Measurements from ENCODE around the gene MBP. TPM values are rescaled to one million over a fixed set of nuclear protein-coding genes. Genes with fewer than 3 reads are reported as not detected.

The MBP gene
- total and polyA plus RNA-seq, 2 experiments from 2014 or later: 18.4 to 22.9 TPM

DNA sequence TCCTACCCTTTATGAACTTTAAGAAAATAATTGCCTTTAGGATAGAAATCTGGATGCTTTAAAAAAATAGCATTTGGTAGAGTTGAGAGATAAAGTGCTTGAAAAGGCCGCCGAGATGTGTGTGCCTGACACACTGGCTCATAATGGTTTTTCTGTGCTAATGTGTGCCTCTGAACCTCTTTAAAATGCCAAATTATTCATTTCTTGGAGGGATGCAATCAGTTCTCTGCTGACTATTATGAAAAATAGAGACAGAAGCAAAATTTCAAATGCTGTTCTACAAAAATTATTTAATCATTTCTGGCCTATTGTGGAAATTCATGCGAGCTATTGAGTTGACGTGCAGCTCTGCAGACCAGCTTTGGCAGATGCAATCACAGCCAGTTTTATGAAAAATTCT lies 18.0 kb upstream of the MBP start:
- H3K36me3 ChIP-seq (ENCODE audit: insufficient read depth): no peaks in the 10 kb centered on the region
- H3F3A ChIP-seq (replicated peaks; ENCODE audit: low read depth): no peaks in the 10 kb centered on the region
- Mint-ChIP-seq H3K27me3 (ENCODE audit: insufficient read depth, low read depth, poor library complexity) (peaks cover 3% of the 10 kb centered on the region), H3K4me3 (no peak overlapping the region), H3K4me1 (peaks cover 14% of the 10 kb centered on the region), H3K9me3 (peaks cover 6% of the 10 kb centered on the region), H3K27ac (no peak overlapping the region), H3K36me3 (ENCODE audit: low read depth) (no peaks in the 10 kb centered on the region; the same call in 2 of the 3 replicates)
- no peak overlapping the region for H3K27ac ChIP-seq (ENCODE audit: low read depth)
- no peak overlapping the region for H2AFZ ChIP-seq
- no peak for ATAC-seq
- H3K4me3 ChIP-seq: no peak overlapping the region
- H3K27me3 ChIP-seq (ENCODE audit: insufficient read depth): no peaks in the 10 kb centered on the region
- DNase-seq (ENCODE audit: low spot score): no peak
- H3K9me2 ChIP-seq (ENCODE audit: insufficient read depth): peaks cover 8% of the 10 kb centered on the region
- H4K20me1 ChIP-seq (replicated peaks; ENCODE audit: insufficient read depth): no peaks in the 10 kb centered on the region
- TF ChIP-seq, protein P1, sequence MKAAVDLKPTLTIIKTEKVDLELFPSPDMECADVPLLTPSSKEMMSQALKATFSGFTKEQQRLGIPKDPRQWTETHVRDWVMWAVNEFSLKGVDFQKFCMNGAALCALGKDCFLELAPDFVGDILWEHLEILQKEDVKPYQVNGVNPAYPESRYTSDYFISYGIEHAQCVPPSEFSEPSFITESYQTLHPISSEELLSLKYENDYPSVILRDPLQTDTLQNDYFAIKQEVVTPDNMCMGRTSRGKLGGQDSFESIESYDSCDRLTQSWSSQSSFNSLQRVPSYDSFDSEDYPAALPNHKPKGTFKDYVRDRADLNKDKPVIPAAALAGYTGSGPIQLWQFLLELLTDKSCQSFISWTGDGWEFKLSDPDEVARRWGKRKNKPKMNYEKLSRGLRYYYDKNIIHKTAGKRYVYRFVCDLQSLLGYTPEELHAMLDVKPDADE (IDR thresholded peaks at IDR 0.05): no peak
- TF ChIP-seq, protein P2, sequence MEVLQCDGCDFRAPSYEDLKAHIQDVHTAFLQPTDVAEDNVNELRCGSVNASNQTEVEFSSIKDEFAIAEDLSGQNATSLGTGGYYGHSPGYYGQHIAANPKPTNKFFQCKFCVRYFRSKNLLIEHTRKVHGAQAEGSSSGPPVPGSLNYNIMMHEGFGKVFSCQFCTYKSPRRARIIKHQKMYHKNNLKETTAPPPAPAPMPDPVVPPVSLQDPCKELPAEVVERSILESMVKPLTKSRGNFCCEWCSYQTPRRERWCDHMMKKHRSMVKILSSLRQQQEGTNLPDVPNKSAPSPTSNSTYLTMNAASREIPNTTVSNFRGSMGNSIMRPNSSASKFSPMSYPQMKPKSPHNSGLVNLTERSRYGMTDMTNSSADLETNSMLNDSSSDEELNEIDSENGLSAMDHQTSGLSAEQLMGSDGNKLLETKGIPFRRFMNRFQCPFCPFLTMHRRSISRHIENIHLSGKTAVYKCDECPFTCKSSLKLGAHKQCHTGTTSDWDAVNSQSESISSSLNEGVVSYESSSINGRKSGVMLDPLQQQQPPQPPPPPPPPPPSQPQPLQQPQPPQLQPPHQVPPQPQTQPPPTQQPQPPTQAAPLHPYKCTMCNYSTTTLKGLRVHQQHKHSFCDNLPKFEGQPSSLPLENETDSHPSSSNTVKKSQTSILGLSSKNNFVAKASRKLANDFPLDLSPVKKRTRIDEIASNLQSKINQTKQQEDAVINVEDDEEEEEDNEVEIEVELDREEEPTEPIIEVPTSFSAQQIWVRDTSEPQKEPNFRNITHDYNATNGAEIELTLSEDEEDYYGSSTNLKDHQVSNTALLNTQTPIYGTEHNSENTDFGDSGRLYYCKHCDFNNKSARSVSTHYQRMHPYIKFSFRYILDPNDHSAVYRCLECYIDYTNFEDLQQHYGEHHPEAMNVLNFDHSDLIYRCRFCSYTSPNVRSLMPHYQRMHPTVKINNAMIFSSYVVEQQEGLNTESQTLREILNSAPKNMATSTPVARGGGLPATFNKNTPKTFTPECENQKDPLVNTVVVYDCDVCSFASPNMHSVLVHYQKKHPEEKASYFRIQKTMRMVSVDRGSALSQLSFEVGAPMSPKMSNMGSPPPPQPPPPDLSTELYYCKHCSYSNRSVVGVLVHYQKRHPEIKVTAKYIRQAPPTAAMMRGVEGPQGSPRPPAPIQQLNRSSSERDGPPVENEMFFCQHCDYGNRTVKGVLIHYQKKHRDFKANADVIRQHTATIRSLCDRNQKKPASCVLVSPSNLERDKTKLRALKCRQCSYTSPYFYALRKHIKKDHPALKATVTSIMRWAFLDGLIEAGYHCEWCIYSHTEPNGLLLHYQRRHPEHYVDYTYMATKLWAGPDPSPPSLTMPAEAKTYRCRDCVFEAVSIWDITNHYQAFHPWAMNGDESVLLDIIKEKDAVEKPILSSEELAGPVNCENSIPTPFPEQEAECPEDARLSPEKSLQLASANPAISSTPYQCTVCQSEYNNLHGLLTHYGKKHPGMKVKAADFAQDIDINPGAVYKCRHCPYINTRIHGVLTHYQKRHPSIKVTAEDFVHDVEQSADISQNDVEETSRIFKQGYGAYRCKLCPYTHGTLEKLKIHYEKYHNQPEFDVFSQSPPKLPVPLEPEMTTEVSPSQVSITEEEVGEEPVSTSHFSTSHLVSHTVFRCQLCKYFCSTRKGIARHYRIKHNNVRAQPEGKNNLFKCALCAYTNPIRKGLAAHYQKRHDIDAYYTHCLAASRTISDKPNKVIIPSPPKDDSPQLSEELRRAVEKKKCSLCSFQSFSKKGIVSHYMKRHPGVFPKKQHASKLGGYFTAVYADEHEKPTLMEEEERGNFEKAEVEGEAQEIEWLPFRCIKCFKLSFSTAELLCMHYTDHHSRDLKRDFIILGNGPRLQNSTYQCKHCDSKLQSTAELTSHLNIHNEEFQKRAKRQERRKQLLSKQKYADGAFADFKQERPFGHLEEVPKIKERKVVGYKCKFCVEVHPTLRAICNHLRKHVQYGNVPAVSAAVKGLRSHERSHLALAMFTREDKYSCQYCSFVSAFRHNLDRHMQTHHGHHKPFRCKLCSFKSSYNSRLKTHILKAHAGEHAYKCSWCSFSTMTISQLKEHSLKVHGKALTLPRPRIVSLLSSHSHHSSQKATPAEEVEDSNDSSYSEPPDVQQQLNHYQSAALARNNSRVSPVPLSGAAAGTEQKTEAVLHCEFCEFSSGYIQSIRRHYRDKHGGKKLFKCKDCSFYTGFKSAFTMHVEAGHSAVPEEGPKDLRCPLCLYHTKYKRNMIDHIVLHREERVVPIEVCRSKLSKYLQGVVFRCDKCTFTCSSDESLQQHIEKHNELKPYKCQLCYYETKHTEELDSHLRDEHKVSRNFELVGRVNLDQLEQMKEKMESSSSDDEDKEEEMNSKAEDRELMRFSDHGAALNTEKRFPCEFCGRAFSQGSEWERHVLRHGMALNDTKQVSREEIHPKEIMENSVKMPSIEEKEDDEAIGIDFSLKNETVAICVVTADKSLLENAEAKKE (CRISPR knock-in tag; IDR thresholded peaks at IDR 0.05): no peak
- H3K4me2 ChIP-seq: no peak overlapping the region
- no peaks in the 10 kb centered on the region for H3K79me2 ChIP-seq (replicated peaks; ENCODE audit: insufficient read depth)
- peaks cover 17% of the 10 kb centered on the region for H3K4me1 ChIP-seq (ENCODE audit: insufficient read depth)

DNA sequence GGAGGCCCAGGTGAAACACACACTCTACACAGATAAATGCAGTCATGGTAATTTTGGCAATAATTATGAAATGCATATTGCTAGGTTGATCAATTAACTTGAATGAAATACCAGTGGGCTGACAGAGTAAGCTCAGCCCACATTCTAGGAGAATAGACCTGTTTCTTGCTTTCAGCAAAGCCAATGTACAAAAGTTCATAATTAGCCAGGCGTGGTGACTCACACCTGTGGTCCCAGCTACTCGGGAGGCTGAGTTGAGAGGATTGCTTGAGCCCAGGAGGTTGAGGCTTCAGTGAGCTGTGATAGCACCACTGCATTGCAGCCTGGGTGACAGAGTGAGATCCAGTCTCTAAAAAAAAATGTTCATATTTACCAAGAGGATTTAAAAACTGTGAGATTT lies 15.7 kb upstream of the MBP start:
- ATAC-seq (no peak), DNase-seq (ENCODE audit: low spot score) (no peak)
- Mint-ChIP-seq H3K4me1 (peaks cover 11% of the 10 kb centered on the region), H3K27me3 (ENCODE audit: insufficient read depth, low read depth, poor library complexity) (peaks cover 3% of the 10 kb centered on the region), H3K4me3 (no peak overlapping the region), H3K36me3 (ENCODE audit: low read depth) (peaks cover 18% of the 10 kb centered on the region), H3K27ac (no peak overlapping the region), H3K9me3 (peaks cover 26% of the 10 kb centered on the region)
- H3K4me3 ChIP-seq: no peak overlapping the region
- H3K4me1 ChIP-seq (ENCODE audit: insufficient read depth): peaks cover 10% of the 10 kb centered on the region
- no peaks in the 10 kb centered on the region for H4K20me1 ChIP-seq (replicated peaks; ENCODE audit: insufficient read depth)
- no peaks in the 10 kb centered on the region for H3K9me2 ChIP-seq (ENCODE audit: insufficient read depth)
- H2AFZ ChIP-seq: no peak overlapping the region
- H3K36me3 ChIP-seq (ENCODE audit: insufficient read depth): no peaks in the 10 kb centered on the region
- H3K4me2 ChIP-seq: no peak overlapping the region
- no peaks in the 10 kb centered on the region for H3K27me3 ChIP-seq (ENCODE audit: insufficient read depth)
- H3K27ac ChIP-seq (ENCODE audit: low read depth): no peak overlapping the region
- no peaks in the 10 kb centered on the region for H3F3A ChIP-seq (replicated peaks; ENCODE audit: low read depth)
- no peaks in the 10 kb centered on the region for H3K79me2 ChIP-seq (replicated peaks; ENCODE audit: insufficient read depth)
- no peak for TF ChIP-seq POLR2AphosphoS5 (IDR thresholded peaks at IDR 0.05; ENCODE audit: low read depth)
- TF ChIP-seq, protein P3, sequence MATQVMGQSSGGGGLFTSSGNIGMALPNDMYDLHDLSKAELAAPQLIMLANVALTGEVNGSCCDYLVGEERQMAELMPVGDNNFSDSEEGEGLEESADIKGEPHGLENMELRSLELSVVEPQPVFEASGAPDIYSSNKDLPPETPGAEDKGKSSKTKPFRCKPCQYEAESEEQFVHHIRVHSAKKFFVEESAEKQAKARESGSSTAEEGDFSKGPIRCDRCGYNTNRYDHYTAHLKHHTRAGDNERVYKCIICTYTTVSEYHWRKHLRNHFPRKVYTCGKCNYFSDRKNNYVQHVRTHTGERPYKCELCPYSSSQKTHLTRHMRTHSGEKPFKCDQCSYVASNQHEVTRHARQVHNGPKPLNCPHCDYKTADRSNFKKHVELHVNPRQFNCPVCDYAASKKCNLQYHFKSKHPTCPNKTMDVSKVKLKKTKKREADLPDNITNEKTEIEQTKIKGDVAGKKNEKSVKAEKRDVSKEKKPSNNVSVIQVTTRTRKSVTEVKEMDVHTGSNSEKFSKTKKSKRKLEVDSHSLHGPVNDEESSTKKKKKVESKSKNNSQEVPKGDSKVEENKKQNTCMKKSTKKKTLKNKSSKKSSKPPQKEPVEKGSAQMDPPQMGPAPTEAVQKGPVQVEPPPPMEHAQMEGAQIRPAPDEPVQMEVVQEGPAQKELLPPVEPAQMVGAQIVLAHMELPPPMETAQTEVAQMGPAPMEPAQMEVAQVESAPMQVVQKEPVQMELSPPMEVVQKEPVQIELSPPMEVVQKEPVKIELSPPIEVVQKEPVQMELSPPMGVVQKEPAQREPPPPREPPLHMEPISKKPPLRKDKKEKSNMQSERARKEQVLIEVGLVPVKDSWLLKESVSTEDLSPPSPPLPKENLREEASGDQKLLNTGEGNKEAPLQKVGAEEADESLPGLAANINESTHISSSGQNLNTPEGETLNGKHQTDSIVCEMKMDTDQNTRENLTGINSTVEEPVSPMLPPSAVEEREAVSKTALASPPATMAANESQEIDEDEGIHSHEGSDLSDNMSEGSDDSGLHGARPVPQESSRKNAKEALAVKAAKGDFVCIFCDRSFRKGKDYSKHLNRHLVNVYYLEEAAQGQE (IDR thresholded peaks at IDR 0.05; ENCODE audit: unreplicated experiment): no peak
- no peak for TF ChIP-seq NANOG (IDR thresholded peaks at IDR 0.05; ENCODE audit: borderline replicate concordance)
- TF ChIP-seq, protein P4, sequence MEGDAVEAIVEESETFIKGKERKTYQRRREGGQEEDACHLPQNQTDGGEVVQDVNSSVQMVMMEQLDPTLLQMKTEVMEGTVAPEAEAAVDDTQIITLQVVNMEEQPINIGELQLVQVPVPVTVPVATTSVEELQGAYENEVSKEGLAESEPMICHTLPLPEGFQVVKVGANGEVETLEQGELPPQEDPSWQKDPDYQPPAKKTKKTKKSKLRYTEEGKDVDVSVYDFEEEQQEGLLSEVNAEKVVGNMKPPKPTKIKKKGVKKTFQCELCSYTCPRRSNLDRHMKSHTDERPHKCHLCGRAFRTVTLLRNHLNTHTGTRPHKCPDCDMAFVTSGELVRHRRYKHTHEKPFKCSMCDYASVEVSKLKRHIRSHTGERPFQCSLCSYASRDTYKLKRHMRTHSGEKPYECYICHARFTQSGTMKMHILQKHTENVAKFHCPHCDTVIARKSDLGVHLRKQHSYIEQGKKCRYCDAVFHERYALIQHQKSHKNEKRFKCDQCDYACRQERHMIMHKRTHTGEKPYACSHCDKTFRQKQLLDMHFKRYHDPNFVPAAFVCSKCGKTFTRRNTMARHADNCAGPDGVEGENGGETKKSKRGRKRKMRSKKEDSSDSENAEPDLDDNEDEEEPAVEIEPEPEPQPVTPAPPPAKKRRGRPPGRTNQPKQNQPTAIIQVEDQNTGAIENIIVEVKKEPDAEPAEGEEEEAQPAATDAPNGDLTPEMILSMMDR (conservative IDR thresholded peaks at IDR 0.05; ENCODE audit: low read depth in 2 of 2): no peak
- TF ChIP-seq EZH2 (IDR thresholded peaks at IDR 0.05; ENCODE audit: low read depth, unreplicated experiment): no peak
- no peak for TF ChIP-seq JUNB (IDR thresholded peaks at IDR 0.05; ENCODE audit: unreplicated experiment)
- TF ChIP-seq CREB1 (CRISPR knock-in tag; IDR thresholded peaks at IDR 0.05; ENCODE audit: low read depth): no peak

Data from GM23338 (cell line).